ENCODE data around the gene RELA.

RELA gene

GRCh38 chr11:65615229-65615949 lies 47.3 kb downstream of the RELA start, which contains the start of gene PCNX3:
TSS of gene PCNX3 (plus strand) at chr11:65615776. CDS start at chr11:65616312, 536 bp downstream.
- DNase-seq (ENCODE audit: low read depth in 4 of 4, low spot score in 1 of 4): peak; percentile 99 to 100 (median 100)

- DNase-seq (ENCODE audit: low read depth in 4 of 4, low spot score in 1 of 4): no peak
Measured at GRCh38 chr11:65613091-65613928, 49.4 kb downstream of the RELA start.

DNA sequence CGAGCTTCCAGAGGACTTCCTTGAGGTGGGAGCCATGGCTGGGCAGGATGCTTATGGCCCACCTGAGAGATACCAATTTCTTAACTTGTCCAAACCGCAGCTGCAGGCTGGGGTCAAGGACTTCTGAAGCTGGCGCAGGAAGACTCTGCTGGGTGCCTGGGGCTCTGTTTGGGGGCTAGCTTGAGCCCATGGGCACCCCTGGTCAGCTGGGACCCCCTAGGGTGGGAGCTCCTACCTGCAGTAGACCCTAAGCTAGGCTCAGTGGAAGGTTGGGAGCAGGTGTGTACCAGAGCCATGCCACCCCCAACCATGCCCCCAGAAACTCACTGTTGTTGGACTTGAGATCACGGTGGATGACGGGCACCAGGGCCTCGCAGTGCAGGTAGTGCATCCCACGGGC lies 50.0 kb downstream of the RELA start:
- no peak for DNase-seq (ENCODE audit: low read depth in 4 of 4, low spot score in 1 of 4)

GRCh38 chr11:65611758-65612603 lies 50.7 kb downstream of the RELA start:
- no peak for DNase-seq (ENCODE audit: low read depth in 4 of 4, low spot score in 1 of 4)

DNA sequence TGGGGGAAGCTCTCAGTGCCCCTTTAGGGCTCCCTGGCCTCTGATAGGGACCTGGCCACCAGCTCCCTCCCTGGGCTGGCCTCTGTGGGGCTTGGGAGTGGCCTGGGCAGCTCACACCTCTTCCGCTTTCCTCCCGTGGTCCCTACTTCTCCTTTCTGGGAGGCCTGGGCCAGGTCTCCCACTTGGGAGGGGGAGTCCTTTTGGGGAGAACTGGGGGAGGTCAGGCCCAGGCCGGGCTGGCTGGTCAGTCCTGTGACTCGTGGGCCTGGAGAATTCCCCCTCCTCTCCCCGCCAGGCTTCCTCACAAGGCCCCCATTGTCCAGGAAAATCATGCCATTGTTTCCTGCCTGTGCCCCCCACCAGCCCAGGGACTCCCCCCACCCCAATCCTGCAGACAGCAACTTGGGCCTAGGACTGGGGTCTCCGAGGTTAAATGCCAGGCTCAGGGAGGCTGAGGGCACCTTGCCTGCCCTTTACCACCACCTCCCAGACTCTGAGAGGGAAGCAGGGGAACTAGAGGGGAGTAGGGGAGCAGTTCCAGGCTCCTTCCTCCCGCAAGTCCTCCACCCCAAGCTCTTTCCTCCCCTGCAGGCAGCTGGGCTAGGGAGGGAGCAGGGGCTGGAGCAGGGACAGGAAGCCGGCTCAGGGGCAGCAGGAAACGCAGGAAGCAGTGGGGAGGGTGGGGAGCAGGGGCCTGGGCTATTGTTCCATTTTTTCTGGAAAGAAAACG lies 51.5 kb downstream of the RELA start:
- DNase-seq (ENCODE audit: low read depth in 4 of 4, low spot score in 1 of 4): no peak

- no peak for DNase-seq (ENCODE audit: low read depth in 4 of 4, low spot score in 1 of 4)
Measured at GRCh38 chr11:65610404-65610803, 52.3 kb downstream of the RELA start.

DNA sequence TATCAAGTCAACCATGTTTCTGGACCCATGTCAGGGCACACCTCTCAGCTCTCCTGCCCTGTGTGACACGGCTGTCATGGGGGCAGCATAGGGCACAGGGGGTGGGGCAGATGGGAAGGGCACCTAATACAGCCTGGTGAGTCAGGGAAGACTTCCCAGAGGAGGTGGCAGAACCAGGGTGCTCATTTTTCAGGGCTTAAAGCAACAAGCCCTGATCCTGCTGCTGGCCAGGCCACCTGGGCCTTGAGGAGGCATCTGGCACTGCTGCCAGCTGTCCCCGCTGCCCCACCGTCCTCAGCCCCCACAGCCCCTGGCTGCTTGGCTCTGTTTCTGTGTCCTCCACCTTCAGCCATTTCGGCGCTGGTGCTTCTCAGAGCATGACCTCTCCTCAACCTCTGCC lies 53.1 kb downstream of the RELA start:
- DNase-seq (ENCODE audit: low read depth in 4 of 4, low spot score in 1 of 4): no peak

GRCh38 chr11:65609229-65609628 lies 53.5 kb downstream of the RELA start:
- no peak for DNase-seq (ENCODE audit: low read depth in 4 of 4, low spot score in 1 of 4)

GRCh38 chr11:65607614-65608426 lies 54.9 kb downstream of the RELA start:
- no peak for DNase-seq (ENCODE audit: low read depth in 4 of 4, low spot score in 1 of 4)

- no peak for DNase-seq (ENCODE audit: low read depth in 4 of 4, low spot score in 1 of 4)
Measured at GRCh38 chr11:65606876-65607613, 55.7 kb downstream of the RELA start.

DNA sequence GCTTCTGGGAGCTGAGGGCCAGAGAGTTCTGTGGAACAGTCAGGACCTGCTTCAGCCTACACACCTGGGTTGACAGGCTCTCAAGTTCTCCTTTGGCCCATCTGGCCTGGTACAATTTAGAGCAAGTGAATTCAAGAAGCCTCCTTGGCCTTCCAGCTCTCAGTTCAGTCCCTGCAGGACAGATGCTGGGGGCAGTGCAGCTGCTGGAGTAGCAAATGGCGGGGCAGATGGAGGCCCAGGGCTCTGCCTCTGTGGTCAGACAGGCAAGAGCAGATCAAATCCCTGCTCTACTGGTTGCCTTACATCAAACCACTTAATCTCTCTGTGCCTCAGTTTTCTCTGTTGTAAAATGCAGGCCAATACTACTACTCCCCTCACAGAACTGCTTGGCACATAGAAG lies 58.5 kb downstream of the RELA start:
- DNase-seq (ENCODE audit: low read depth in 4 of 4, low spot score in 1 of 4): no peak

All from stimulated activated CD4-positive, alpha-beta T cell treated with anti-CD3 and anti-CD28 coated beads, Interleukin-1b, Interleukin-23, amount 100 ng/mL, for 24 hours (primary cell).